HG03457 (cell line): ENCODE measurements around the gene ELFN2.
"Not testable (repeated sequence)": the region's sequence is repeated elsewhere in the genome, so short reads cannot be mapped to it uniquely, and the experiment has no call there.

Source experiments
- ATAC-seq: cut with Tn5 transposase; IDR thresholded peaks from one replicate; pipeline ENCODE4 v1.9.1; 2021; ENCODE audit warnings: moderate number of reproducible peaks; ENCODE audit not compliant: unreplicated experiment

Gene ELFN2, protein sequence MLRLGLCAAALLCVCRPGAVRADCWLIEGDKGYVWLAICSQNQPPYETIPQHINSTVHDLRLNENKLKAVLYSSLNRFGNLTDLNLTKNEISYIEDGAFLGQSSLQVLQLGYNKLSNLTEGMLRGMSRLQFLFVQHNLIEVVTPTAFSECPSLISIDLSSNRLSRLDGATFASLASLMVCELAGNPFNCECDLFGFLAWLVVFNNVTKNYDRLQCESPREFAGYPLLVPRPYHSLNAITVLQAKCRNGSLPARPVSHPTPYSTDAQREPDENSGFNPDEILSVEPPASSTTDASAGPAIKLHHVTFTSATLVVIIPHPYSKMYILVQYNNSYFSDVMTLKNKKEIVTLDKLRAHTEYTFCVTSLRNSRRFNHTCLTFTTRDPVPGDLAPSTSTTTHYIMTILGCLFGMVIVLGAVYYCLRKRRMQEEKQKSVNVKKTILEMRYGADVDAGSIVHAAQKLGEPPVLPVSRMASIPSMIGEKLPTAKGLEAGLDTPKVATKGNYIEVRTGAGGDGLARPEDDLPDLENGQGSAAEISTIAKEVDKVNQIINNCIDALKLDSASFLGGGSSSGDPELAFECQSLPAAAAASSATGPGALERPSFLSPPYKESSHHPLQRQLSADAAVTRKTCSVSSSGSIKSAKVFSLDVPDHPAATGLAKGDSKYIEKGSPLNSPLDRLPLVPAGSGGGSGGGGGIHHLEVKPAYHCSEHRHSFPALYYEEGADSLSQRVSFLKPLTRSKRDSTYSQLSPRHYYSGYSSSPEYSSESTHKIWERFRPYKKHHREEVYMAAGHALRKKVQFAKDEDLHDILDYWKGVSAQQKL

DNA sequence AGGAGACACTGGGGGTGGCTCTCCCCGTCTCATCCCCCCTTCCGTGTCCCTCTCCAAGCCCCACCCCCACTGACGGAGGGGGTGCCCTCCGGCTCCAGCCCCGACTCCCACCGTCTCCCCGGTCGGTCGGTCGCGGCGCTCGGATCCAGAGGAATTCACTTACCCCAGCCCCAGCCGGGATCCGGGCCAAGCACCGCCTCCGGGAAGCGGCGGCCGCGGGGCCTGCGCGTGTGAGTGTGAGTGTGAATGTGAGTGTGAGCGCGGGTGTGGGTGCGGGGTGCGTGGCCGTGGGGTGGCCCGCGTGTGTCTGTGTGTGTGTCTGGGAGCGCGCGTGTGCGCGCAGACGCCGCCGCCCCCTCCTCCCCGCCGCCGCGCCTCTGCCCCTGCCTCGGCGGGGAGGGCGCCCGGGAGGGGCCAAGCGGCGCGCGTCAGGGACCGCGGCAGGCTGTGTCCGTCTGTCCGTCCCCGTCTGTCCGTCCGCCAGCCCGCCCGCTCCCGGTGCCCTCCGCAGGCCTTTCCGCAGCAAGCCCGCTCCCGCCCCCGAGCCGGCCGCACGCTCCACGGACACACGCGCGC is at the start of gene ELFN2:
Gene ELFN2 (minus strand): TSS at position 345 of the 576 bp plus-strand sequence. CDS start 51,945 bp downstream, outside the sequence.
- ATAC-seq = no peak

DNA sequence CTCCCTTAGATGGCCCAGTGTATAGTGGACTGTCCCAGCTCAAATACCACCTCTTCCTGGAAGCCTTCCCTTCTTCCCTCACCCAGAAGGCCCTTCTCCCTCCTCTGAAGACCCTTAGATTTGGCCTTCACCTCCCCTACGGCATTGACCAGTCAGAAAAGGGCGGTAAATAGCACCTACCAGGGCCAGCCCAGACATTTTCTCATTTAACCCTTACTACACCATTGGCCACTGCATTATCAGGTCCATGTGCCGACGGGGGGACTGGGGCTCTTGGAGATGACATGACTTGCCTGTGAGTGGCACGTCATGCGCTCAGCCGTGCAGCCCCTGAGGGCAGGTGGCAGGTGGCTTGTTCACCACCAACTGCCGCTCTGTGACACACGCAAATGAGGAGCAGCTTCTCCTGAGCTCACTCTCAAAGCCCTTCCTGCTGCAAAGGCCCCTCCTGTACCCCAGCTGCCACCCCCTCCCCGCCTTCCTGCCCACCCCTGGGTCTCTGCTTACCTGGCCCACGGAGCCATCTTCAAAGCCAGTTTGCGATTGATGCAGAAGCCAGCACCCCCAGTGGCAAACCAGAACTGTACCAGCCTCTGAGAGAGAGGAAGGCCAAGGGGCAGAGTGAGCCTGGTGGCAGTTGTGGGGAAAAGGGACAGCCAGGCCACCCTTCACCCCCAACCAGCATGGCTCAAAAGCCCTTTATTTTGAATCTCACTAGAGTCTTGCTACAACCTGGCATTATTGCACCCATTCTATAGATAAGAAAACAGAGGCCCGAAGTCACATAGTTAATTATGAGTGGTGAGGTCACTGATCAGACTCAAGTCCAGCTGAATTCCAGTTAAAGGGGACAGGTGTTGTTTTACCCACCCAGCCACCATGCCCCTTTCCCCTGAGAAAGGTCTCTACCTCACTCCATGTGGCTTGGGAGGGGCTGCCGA is 49.4 kb upstream of the ELFN2 start:
- no peak for ATAC-seq

DNA sequence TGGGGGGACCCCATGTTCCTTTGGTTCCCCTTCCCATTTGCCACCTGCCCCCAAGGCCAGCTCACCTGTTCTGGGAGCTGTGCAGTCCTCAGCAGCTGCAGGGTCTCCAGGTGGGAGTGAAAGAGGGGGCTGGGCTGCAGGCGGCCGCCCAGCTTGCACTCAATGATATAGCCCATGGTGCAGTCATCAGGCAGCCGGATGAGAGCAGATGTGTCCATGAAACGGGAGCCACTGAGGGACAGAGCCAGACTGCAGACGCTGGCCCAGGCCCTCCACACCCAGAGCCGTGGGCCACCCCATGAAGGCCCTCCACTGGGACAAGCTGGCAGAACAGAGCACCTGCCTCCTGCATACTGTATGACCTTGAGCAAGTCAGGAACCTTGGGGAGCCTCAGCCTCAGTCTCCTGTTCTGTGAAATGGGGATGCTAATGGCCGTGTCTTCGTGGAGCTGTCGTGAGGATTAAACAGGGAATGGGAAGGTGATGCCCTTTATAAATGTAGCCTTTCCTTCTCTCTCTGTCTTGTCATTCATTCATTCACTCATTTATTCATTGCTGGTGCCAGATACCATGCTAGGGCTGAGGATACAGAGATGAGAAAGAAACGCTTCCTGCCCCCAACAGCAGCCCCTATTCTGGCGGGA is 47.3 kb upstream of the ELFN2 start:
- ATAC-seq = no peak

DNA sequence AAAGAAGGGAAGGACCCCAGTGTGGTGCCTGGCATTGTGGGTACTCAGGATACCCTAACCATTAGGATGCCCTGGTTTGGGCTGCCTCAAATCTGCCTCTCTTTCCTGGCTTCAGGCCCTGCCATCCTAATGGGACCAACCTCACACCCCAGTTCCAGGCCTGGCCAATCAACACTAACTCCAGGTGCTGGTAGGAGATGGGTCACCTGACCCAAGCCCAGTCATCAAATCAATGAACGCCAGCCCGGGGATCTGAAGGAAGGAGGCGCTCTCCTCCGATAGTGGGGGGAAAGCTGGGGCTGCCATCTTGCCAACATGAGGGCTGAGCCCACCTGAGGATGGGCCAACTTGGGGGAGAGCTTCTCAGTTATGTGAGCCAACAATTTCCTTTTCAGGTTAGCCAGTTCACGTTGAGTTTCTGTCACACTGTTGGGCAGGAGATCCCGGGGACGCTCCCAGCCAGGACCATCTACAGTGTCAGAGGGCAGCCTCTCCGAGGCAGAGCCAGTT is 46.2 kb upstream of the ELFN2 start:
- ATAC-seq = no peak

DNA sequence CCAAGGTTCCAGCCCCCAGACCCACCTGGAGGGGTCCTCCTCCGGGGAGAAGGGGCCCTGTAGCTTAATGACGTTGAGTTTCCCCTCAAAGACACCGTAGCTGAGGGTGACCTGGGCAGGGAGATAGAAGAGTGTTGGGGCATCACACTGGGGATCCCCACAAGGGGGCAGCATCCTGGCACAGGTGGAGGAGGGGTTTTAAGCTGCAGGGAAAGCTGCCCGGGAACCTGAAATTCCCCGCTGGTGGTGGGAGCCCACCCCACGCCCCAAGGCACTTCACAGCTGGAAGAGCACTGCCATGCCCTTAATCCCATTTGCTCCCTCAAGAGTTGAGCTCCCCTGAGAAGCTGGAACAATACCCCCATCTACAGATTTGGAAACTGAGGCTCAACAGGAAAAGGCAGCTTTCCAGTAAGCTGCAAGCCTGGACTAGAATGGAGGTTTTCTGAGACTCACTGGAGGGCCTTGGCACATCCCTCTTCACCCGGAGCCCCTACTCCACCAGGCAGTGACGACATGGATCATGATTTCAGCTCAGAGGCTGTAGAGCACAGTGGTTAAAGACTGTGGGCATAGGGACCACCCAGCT is 45.2 kb upstream of the ELFN2 start:
- ATAC-seq = no peak

DNA sequence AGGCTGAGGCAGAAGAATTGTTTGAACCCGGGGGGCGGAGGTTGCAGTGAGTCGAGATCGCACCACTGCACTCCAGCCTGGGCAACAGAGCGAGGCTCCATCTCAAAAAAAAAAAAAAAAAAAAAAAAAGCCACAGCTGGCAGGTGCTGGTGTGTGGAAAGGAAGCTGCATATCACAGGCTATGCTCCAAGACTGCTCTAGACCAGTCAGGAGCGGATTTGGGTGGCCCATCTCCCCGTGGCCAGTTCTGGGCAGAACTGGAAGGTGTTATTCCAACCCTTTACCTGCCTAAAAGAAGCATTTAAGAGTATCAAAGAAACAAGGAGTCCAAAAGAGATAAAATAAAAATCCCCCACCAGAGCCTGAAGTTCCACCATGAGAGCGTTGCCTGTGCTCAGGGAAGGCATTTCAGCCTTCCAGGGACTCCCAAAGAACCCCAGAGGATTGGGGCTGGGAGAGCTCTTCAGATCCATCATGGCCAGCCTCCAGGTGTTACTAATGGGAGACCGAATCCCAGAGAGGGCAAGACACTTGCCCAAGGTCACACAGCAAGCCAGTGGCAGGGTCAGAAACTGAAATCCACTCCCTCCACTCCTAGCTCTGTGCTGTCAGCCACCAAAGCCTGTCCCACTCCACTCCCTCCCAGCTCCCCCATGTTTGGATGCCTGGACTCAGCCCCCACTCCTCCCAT is 44.6 kb upstream of the ELFN2 start:
- ATAC-seq = no peak

DNA sequence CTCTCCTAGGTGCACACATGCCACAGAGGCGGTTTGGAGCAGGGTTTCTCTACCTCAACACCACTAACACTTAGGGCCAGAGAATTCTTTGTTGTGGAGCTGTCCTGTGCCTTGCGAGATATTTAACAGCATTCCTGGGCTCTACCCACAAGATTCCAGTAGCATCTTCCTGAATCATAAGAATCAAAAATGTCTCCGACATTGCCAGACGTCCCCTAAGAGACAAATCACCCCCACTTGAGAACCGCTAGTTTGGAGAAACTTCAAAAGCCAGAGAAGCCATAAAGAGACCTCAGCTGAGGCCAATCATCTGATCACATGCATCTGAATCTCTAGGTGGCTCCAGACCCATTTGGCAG is 42.8 kb upstream of the ELFN2 start:
- ATAC-seq = no peak

DNA sequence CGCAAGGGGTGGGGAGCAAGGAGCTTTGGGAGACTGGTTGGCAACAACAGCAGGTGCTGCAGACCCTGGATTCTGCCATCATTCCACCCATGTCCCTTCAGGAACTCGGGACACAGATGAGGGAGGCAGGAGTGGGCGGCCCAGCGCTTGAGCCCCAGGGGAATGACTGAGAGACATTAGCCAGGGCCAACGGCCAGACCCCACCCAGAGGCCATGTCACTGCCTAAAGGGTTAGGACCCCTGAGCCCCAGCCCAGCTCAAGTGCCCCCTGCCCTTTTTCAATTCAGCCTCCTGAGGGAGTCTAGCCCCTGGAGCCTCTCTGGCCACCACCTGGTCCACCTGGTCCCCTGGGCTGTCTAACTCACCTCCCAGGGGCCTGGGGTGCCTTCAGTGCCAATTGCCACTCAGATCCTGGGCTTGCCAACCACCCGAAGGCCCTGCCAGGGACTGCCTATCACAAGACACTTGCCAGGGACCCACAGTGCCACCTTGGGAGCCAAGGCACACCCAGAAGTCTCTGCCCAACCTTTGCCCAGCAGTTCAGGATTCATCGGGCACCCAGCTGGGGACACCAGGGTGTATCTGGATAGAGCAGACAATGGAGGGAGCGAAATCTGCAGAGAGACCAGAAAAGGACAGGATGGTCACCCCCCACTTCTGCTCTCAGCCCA is 42.3 kb upstream of the ELFN2 start:
- ATAC-seq = no peak

DNA sequence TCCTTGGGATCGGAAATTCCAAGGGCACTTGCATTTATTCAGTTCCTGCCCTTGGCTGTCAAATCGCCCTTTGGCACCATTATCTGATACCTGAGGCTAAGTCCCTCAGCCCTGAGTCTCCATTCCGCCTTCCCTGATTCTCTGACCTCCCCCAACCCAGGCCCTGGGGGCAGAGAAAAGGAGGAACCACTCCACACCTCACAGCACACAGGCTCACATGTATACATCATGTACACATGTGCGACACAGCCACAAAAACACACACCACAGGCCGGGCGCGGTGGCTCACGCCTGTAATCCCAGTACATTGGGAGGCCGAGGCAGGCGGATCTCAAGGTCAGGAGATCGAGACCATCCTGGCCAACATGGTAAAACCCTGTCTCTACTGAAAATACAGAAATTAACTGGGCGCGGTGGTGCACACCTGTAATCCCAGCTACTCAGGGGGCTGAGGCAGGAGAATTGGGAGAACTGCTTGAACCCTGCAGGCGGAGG is 41.0 kb upstream of the ELFN2 start:
- ATAC-seq = not testable (repeated sequence)

DNA sequence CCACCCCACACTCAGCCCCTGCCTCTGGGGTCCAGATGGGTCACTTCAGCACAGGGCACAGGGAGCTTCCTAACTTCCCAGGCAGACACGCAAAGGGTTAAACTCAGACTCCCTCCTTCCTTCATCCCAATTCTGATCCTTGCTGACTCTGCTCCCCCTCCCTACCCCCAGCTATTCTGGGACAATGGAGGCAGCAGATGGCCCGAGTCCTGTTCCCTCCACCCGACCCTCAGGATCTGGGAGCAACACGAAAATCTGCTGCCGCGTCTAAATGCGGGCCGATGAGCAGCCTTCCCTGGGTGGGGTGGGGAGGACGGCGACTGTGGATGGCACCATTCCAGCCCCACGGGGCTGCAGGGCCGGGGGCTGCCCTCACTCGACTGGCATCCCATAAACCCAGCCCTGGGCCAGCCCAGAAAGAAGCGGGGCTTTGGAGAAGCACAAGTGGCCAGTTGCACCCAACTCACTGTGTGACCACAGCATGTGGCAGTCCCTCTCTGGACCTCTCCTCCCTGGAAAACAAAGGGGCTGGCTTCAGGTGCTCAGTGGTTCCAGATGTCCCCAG is 40.2 kb upstream of the ELFN2 start:
- ATAC-seq = no peak

DNA sequence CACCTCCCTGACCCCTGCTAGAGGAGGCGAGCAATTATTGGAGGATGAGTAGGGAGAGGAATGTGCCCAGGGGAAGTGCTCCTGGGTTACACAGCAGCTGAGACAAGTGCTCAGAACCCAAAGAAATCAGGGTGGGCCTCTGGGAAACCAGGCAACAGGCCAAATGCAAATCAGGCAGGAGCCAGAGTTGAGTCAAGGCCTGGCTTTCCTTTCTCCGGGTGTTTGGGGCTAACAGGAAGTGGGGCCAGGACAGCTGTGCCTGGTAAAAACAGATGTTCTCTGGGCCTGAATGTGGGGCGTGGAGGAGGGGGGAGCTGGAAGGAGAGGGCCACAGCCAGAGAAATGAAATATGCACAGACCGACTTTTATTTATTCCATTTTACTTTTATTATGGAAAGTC is 36.9 kb upstream of the ELFN2 start:
- no peak for ATAC-seq

DNA sequence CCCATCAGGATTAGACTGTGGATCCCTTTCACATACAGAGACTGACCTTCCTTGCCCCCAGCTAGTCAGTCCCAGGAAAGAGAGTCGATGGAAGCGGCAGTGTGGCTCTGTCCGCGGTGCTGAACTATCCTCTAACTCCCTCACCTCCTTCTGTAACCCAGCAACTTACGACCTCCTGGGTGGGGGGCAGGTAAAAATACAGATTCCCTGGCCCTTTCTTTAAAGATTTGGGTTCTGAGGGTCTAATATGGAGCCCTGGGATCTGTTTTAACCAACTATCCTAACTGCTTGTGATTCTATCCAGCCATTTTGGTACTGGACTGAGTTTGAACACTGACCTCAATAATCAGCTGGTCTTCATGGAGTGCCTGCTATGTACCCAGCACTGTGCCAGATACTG is 35.7 kb upstream of the ELFN2 start:
- no peak for ATAC-seq

DNA sequence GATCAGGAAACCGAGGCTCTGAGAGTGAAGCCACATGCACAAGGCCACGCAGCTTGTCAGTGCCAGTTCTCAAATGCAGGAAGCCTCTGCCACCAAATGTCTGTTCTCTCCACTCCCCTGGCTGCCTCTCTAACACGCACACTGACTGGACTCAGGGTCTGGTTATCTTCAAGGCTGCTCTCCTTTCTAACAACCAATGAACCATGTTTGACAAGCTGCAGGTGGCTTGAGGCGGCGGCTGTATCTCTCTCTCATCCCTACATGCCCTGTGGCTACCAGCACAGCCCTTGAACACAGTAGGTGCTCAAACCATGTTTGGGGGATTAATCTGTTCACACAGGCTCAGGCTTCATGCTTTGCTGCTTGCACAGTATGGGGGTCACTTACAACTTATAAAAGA is 35.2 kb upstream of the ELFN2 start:
- no peak for ATAC-seq

DNA sequence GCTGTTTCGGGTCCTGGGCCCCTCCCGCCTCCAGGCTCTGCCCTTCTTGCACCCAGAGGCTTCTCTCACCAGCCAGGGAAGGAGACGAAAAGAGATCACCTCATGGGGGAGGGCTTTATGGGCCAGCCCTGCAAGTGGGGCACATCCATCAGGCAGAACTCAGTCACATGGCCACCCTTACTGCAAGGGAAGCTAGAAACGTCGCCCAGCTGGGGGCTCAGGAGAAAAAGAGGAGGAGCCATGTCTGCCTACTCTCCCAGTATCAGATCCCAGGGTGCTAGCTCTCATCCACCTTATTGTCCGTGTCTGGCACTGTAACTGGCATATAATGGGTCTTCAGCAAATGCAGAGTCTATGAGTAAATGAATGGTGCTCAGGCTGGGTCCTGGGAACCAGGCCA is 34.7 kb upstream of the ELFN2 start:
- no peak for ATAC-seq

DNA sequence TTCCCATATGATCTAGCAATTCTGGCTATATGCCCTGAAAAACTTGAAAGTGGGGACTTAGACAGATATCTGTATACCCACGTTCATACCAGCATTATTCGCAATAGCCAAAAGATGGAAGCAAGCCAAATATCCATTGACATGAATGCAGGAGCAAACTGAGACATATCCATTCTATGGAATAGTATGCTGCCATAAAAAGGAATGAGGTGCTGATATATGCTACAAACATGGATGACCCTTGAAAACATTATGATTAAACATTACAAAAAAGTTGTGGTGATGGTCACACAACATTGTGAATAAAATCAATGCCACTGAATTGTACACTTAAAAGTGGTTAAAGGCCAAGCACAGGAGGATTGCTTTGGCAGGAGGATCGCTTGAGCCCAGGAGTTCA is 33.4 kb upstream of the ELFN2 start:
- no peak for ATAC-seq

DNA sequence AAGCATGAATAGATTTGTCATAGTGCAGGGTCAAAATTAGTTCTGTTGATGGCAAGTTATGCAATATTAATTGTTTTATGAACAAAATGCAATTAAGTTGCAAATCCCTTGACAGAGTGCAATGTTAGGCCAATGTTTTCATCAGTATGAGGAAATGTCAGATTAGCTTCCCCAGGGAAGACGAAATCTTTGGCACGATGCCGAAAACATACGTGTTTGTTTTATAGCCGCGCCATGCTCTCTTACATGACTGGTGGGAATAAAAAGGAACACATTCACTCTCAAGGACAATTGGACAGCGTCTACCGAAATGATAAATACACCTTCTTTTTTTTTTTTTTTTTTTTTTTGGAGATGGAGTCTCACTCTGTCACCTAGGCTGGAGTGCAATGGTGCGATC is 31.9 kb upstream of the ELFN2 start:
- no peak for ATAC-seq

DNA sequence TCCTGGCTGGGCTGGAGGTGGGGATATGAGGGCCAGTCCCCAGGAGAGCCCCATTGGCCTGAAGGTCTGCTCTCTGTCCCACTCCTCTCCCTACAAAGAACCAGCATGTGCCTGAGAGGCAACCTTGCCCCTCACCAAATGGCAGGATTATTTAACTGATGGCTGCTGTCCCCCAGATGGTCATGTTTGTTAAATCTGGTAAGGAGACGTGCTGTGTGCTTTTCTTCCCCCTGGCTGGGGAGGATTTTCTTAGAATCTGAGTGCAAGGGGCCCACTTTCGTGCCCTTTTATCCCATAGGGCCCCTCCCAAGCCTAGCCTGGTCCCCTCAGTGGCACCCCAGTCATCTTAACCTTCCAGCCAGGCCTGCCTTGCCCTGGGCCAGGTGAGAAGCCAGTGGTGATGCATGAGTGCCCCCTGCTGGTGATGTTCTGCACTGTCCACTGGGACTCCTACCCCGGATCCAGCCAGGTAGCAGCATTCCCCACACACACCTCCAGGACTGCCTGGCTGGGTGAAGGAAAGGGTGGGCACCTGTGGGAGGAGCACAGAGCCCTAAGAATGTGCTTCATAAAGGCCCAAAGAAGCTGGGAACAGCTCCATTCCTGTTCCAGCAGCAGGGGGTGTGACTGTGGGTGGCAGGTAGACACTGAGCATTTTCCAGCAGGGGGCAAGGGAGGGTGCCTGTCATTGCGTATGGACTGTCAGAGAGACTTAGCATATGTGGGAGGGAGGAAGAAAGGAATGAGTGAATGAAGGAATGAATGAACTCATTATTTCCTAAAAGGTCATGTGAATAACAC is 30.0 kb upstream of the ELFN2 start:
- ATAC-seq = no peak
